Glomerular endothelial cell (primary cell): ENCODE data around the gene RAB5B. TPM values are rescaled to one million over a fixed set of nuclear protein-coding genes. Genes with fewer than 3 reads are reported as not detected.
"Not testable (repeated sequence)": the region's sequence is repeated elsewhere in the genome, so short reads cannot be mapped to it uniquely, and the experiment has no call there.

Experiments
- DNase-seq: peaks from one replicate; pipeline ENCODE4 v3.0.0-alpha.2; 2011; ENCODE audit warnings: low read depth, low spot score; ENCODE audit errors: extremely low read depth
- total RNA-seq: library from RNA; depleted of rRNA; stranded (reverse); fragments of >200 nt; gene quantifications from 2 replicates; pipeline ENCODE4 v1.2.3, GENCODE V29; 2015

The RAB5B gene
- total RNA-seq, 1 donor from 2014 or later = 88.7 TPM

DNA sequence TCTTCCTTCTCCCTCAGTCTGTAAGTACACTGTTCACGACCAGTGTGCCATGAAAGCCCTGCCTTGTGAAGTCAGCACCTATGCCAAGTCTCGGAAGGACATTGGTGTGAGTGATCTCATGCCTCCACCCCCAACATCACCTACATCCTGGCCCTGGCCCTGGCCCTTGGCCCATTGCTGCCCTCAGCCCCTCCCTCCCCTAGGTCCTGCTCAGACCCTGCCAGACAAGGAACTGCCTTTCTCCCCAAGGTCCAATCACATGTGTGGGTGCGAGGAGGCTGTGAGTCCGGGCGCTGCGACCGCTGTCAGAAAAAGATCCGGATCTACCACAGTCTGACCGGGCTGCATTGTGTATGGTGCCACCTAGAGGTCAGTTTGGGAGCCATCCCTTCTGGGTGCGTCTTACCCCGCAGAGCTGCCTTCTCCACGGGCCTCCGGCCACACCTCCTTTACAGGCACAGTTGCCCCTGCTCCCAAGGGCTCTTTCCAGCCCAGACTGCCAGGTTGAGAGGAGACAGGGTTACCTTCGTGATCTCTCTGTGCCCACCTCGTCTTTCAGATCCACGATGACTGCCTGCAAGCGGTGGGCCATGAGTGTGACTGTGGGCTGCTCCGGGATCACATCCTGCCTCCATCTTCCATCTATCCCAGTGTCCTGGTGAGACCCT lies 33.7 kb upstream of the RAB5B start:
- DNase-seq = no peak

DNA sequence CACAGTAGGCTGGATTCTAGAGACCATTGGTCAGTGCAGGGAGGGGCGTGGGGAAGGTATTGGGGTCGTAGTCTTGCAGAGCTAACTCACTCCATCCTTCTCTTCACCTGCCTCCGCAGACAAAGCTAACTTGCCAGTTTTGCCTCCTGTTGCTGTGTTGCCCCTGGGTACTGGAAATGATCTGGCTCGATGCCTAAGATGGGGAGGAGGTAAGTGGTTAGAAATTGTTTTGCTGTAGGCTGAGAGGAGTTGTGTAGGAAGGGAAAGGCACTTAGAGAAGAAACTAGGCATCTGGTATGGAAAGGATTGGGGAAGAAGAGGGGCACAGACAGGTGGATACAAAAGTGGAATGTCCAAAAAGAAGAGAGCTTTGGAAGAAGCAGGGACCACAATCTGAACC lies 31.8 kb upstream of the RAB5B start:
- no peak for DNase-seq

DNA sequence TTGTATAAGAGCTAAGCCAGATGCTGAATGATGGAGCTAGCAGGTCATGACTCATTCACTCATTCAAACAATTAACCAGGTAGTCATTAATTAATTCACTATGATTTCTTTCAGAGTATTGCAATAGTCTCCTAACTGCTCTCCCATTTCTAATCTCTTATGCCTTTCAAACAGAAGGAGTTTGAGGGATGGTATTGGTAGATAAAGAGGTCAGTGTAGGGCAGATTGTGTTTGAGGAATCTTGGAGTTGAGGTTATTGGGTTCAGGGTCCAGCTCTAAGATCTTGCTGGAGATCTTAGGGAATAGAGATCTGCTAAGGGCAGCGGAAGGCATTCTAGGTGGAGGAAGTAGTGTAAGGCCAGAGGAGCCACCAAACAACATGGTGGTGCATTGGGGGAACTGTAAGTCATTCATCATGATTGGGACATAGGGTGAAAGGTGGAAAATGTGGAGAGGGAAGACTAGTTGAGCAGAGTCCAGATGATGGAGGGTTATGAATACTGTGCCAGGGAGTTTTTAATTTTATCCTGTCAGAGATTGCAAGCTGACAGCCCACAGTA lies 31.2 kb upstream of the RAB5B start:
- DNase-seq = no peak

DNA sequence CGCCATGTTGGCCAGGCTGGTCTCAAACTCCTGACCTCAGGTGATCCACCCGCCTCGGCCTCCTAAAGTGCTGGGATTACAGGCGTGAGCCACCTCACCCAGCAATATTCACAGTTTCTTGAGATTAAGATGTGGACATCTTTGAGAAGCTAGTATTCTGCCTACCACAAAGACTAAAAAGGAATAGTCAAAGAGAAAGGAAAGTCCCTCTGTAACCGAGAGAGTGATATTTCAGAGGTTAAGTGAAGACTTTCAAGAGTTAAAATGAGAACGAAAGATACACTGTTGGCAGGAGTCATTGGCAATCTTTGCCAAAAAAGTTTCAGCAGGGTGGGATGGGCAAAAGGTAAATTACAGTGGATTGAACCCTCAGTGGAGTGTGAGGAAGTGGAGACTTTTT lies 27.3 kb upstream of the RAB5B start:
- DNase-seq = no peak

DNA sequence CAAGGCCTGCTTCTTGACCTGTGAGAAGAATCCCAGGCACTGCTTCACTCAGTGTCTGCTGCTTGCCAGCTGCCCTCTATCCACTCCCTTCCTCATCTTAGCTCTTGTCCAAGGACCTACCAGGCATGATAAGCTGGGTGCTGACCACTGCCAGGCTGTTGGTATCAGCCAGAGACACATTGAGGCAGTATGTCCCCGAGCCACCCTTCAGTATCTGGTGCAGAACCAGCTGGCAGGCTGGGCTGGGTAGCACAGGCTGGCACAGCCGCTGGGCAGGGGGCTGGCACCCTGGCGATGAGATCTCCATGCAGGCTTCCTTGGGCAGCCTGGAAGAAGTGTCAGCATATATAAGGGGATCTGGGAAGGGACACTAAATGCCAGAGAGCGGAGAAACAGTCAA lies 18.5 kb upstream of the RAB5B start:
- DNase-seq = no peak

DNA sequence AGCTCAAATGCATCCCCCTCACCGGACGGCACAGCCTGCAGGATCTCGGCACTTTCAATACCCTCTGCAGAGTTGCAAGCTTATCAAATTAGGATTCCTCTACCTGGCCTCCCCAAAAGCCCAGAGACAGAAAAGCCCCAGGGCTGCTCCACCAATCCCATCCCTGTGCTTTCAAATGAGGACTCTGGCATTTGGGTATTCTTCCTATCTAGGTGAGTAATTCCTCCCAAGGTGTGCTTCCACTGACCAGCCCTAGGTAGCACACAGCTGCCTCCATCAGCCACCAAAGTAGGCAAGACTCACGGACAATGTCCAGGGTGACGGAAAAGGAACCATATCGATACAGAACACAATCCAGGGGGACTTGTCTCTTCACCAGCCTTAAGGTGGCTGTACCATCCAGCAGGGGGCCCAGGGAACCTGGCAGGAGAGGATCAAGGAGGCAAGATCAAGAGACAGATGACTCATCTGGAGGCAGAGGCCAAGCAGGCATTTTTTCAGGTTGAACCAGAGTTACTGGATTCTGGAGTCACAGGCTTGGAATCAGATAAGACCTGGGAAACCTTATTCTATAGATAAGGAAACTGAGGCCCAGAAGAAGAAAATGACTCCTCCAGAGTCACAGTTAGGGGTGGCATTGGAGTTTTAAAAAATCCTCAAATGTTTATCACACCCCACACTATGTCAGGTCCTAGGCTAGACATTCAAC lies 17.9 kb upstream of the RAB5B start:
- DNase-seq = no peak

DNA sequence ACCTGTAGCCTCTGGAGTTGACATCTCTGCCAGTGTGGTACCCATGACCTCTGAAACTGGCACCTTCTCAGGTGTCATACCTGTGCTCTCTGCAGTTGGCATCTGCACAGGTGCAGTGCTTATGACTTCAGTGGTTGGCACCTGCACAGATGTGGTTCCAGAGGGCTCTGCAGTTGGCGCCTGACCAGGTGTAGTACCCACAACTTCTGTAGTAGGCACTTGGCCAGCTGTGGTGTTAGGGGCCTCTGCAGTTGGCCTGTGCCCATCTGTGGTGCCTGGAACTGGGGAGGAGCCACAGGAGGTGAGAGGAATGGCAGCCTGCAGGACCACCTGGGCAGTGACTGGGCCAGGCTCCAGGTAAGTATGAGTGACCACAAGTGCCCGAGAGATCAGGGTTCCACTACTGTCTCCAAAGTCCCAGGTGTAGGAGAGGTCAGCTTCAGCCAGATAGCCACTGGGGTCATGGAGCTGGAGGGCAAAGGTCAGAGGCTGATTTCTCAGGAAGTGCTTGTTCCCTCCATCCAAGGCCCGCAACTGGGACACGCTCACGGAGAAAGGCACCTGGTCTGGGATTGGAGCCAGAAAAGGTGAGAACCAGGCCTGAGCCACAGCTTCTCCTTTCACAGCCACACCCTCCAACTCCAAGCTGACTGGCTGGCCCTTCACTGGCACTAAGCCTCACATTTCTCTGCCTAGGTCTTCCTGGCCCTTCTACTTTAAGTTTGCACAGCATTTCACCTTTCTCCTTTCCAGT lies 16.6 kb upstream of the RAB5B start:
- no peak for DNase-seq

DNA sequence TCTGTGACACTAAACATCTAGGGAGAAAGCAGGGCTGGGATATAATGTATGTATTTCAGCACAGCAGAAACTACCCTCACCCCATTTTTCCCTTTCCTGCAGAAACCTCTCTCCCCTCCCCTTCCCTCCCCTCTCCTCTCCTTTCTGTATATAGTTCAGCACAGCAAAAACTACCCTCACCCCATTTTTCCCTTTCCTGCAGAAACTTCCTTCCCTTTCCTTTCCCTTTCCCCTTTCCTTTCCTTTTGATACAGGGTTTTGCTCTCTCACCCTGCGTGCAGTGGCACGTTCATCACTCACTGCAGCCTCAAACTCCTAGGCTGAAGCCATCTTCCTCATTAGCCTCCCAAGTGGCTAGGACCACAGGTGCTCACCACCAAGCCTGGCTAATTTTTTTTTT lies 10.1 kb upstream of the RAB5B start:
- DNase-seq = no peak

DNA sequence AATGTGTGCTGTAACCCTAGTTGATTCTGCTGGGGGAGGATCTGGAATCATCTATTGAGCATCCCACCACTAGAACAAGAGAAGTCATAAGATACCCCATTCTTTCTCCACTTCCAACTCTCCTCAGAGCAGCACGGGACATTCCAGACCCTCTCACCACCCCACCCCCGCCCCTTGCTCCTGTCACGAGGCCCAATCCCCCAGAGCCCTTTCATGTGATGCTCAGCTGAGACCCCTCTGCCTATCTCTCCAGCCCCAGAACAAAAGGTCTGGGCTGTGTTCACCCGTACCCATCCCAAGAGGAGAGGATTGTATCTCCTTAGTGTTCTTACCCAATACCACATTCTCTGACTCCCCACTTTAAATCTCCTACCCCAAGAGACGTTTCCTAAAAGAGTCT lies 8.6 kb upstream of the RAB5B start:
- DNase-seq = no peak

DNA sequence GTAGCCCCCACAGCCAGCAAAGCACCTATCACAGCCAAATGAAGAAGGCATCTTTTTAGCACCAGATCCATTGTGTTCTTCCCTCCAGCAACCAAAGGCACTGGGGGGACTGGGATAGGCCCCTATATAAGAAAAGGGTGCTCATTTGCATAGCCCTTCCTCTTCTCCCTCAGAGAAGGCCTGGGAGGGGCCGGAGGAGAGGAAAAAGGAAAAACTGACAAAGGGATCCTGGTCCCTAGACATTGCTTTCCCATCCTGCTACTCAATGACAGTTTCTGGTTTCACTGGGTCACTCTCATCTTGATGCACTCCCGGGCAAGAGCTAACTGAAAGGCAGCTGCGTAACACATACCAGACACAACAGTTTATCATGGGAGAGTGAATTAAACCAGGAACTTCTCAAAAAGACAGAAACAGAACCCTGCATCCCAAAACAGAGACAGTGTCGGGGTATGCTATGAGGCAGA lies 7.9 kb upstream of the RAB5B start, which contains the start of gene PMEL:
Gene PMEL, minus strand, starts transcription at position 102 of the 467 bp plus-strand sequence. Its CDS starts 31 bp downstream, at position 71.
- DNase-seq = no peak

DNA sequence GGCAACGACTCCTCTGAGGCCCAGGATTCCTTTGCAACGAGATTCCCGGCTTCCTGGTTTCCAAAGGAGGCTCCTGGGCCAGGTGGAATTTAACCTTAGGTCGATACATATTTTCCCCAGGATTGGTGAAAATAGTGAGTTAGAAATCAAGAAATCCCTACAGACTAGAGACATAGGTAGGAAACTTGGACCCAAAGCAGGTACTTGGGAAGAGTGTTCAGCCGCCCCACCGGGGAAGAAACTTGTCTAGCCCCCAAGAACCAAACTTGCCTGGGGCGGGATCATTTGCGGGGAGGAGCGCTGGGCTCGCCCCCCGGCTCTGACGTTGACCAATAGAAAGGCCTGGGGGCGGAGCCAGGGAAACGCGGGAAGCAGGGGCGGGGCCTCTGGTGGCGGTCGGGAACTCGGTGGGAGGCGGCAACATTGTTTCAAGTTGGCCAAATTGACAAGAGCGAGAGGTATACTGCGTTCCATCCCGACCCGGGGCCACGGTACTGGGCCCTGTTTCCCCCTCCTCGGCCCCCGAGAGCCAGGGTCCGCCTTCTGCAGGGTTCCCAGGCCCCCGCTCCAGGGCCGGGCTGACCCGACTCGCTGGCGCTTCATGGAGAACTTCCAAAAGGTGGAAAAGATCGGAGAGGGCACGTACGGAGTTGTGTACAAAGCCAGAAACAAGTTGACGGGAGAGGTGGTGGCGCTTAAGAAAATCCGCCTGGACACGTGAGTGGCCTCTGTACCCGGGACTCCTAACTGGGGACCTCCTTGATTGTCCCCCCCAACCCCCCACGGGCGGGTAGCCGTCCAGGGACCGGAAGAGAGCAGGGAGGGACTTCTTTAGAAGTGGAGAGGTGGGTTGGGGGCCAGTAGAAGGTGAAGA lies 7.2 kb upstream of the RAB5B start, which contains the start of gene CDK2:
Gene CDK2, plus strand, starts transcription at position 423 of the 874 bp plus-strand sequence. Its CDS starts 179 bp downstream, at position 602.
- DNase-seq = no peak

DNA sequence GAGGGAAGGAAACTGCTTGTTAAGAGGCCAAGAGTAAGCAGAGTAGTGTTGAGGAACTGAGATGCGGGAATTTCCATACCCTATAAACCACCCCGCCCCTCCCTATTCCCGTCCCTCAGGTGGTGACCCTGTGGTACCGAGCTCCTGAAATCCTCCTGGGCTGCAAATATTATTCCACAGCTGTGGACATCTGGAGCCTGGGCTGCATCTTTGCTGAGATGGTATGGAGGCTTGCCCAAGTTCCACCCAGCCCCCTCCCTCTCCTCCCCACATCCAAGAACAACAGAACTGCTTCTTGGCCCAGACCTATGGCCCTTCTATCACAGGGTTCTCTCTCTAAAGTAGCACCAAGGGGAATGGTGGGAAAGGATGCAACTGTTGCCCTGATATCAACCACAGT lies 4.5 kb upstream of the RAB5B start:
- no peak for DNase-seq

DNA sequence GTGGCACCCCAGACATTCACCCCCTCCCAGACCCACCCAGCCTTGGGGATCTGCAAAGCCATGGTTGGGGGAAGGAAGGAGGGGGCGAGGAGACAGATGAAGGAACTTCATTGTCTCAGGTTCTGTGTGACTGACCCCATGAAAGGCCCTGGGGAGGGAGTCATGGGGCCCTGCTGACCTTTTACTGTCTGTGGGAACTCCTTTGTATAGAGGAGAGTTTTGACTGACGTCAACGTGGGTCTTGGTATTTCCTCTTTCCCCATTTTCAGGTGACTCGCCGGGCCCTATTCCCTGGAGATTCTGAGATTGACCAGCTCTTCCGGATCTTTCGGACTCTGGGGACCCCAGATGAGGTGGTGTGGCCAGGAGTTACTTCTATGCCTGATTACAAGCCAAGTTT lies 3.1 kb upstream of the RAB5B start:
- no peak for DNase-seq

DNA sequence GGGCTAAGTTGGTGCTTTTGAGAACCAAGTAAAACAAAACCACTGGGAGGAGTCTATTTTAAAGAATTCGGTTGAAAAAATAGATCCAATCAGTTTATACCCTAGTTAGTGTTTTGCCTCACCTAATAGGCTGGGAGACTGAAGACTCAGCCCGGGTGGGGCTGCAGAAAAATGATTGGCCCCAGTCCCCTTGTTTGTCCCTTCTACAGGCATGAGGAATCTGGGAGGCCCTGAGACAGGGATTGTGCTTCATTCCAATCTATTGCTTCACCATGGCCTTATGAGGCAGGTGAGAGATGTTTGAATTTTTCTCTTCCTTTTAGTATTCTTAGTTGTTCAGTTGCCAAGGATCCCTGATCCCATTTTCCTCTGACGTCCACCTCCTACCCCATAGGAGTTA lies 1.8 kb upstream of the RAB5B start:
- no peak for DNase-seq

DNA sequence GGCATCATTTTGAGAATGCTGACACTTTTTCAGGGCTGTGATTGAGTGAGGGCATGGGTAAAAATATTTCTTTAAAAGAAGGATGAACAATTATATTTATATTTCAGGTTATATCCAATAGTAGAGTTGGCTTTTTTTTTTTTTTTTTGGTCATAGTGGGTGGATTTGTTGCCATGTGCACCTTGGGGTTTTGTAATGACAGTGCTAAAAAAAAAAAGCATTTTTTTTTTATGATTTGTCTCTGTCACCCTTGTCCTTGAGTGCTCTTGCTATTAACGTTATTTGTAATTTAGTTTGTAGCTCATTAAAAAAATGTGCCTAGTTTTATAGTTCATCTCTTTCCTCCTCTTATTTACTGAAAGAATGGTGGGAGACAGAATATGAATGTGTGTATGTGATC lies 1.4 kb upstream of the RAB5B start:
- DNase-seq = no peak

DNA sequence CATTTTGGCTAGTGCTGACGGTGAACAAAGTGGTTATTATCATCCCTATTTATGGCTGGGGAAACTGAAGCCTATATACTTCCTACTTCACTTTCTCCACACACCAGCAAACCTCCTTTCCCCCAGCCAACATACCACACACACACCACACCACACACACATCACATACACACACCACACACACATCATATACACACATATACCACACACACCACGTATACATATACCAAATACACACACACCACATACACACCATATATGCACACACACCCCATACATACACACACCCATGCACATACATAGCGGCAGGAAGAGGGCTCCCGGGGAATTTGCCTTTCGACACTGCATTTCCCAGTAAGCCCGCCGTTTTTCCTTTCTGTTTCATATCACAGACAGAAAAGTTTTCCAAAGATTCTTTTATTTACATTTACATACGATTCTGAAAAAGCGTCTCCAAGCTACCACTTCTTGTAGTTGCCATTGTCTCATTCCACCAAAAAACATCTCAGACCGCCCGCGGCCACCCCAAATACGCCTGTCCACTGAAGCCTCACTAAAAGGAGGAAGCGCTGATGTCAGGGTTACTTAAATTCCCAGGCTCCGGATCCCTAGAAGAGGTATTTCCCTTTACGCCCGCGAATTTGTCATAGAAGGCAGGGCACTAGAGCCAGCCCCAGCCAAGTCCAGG lies 823 bp upstream of the RAB5B start:
- no peak for DNase-seq

DNA sequence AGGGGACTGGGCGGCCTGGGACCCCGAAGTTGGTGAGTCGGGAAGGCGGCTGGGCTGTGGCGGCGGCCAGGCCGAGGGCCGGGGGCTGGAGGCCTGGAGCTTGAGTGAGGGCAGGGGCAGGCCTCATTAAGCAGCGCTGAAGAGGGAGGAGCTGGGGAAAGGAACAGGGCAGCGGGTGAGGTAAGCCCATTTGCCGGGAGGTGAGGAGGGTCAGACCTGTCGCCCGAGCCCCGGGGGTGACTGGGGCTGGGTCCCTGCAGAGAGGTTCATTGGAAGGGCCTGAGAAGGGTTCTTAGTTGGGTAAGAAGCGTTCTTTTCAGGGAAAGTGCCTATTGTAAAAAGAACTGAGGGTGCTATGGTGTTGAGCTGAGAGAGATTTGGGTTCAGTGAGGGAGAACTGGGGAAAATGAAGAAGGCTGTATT lies 441 bp downstream of the RAB5B start:
- DNase-seq = no peak

DNA sequence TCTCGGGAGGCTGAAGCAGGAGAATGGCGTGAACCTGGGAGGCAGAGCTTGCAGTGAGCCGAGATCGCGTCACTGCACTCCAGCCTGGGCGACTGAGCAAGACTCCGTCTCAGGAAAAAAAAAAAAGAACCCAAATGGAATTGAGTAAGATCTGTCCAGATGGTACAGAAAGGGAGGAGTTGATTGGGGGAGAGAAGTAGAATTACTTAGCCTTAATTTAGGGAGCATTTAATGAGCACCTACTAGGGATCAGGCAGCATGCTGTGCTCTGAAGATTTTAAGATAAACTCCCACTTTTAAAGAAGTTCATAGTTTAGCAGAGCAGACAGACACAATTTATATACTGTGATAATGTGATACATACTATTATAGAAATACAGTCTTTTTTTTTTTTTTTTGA lies 4.5 kb downstream of the RAB5B start:
- no peak for DNase-seq

DNA sequence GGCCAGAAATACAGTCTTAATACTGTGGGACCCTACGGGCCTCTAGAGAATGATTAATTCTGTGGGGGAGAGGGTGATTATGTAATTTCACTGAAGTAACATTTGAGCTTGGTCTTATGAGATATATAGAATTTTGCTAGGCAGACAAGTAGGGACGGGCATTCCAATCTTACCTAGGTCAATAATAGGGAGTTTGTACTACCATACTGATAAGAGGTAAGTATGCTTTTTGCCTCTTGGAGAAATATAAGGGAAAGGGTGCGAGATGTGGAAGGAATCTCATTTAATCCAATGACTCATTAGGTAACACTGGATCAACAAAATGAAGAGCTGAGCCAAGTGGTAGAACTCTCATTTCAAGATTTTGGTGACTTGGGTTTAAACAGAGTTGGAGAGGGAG lies 5.2 kb downstream of the RAB5B start:
- no peak for DNase-seq

DNA sequence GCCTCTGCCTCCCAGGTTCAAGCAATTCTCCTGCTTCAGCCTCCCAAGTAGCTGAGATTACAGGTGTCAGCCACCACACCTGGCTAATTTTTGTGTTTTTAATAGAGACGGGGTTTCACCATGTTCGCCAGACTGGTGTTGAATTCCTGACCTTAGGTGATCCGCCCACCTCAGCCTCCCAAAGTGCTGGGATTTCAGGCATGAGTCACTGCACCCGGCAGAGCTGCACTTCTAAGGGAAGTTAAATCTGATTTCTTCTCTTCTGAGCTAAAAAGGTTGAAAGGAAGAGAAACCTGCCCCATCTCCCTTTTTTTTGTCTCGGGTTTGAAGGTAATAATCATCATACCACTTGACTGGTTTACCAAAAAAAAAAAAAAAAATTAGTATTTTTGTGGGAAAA lies 8.0 kb downstream of the RAB5B start:
- DNase-seq = not testable (repeated sequence)
